GM10266 (cell line): ENCODE data around the gene HINT2.

Experiments used
- DNase-seq: peaks from one replicate; pipeline ENCODE4 v3.0.0; 2012; ENCODE audit errors: extremely low spot score
- TF ChIP-seq, protein P1 (sequence below): IDR thresholded peaks from 2 replicates; pipeline ENCODE4 v1.5.1; 2012; ENCODE audit warnings: mild to moderate bottlenecking, low read depth; ENCODE audit not compliant: control insufficient read depth, insufficient read depth; ENCODE audit errors: missing control alignments

Gene HINT2

DNA sequence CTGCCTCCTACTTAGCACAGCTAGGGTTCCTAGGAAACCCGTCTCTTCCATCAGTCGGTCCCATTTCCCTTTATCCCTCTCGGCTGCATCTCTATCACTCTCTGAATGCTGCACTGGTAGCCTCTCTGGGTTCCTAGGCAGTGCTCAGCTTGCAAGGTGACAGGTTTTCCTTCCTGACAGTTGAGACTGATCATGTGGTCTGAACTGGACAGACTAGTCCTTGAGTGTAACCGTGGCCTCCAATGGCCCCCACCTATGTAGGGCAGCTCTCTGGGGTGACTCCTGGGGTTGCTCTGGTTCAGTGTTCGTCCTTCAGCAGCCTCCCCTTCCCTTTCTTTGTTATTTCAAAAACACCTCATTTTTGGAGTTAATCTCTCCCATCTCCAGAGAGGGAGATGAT lies 18.0 kb upstream of the HINT2 start:
- TF ChIP-seq, protein P1, sequence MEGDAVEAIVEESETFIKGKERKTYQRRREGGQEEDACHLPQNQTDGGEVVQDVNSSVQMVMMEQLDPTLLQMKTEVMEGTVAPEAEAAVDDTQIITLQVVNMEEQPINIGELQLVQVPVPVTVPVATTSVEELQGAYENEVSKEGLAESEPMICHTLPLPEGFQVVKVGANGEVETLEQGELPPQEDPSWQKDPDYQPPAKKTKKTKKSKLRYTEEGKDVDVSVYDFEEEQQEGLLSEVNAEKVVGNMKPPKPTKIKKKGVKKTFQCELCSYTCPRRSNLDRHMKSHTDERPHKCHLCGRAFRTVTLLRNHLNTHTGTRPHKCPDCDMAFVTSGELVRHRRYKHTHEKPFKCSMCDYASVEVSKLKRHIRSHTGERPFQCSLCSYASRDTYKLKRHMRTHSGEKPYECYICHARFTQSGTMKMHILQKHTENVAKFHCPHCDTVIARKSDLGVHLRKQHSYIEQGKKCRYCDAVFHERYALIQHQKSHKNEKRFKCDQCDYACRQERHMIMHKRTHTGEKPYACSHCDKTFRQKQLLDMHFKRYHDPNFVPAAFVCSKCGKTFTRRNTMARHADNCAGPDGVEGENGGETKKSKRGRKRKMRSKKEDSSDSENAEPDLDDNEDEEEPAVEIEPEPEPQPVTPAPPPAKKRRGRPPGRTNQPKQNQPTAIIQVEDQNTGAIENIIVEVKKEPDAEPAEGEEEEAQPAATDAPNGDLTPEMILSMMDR = no peak
- DNase-seq = no peak

DNA sequence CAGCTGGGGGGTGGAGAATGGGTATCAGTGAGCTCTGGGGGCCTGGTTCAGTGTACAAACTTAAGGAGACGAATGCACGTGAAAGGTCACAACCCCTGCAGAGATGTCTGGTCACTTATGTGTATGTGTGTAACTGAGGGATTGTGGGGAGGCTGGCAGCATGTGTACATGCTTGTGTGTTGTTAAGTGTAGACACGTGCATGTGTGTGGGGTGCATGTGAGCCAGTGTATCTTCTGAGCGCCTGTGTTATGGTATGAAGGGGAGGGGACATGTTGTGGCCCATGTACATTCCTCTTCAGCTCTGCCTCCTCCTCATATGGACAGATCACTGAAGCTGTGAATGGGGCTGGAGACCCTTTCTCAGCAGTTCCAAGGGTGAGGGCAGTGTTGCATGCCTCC lies 16.2 kb upstream of the HINT2 start:
- TF ChIP-seq, protein P1 = no peak

DNA sequence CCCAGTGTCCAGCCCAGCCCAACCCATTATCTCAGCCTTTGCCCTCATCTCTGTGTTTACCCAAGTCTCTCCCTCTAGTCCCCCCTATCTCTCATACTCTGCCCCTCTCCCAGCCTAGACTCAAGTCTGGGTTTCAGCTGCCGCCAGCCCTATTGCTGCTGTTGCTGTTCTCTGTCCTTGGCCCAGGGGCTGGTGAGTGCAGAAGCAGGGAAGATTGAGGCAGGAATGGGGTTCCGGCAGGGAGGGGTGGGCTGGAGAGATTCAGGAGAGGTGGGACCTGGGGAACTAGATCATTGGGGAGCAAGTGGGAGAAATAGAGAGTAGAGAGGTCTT lies 14.9 kb upstream of the HINT2 start:
- TF ChIP-seq, protein P1 = no peak
- no peak for DNase-seq

More for the DNA sequence above, 16.2 kb upstream of the HINT2 start:
- DNase-seq = no peak

DNA sequence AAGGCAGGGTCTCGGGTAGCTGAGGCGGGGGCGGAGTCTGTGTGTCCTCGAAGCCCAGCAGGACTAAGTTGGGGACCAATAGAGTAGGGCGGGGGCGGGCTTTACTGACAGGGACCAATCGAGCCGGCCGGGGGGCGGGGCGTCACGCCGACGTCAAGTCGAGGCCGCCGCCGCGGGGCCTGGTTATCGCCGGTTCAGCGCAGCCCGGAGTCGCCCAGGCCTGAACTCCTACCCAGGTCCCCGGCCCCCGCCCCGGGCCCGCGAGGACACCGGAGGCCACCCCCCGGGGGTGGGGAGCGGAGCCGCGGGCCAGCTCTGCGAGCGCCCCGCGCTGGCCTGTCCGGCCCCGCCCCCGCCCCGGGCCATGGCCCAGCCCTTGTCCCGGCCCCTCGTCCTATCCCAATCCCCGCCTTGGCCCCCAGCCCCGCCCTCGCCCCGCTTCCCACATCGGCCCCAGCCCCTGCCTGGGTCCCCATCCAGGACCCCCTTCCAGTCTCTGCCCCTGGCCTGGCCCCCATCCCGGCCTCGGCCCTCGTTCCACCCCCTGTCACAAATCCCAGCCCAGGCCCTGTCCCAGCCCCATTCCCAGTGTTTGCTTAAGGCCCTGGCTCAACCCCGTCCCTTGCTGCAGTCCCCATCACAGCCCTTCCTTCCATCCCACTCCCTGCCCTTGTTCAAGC lies 14.4 kb upstream of the HINT2 start, which contains the start of gene TMEM8B:
Gene TMEM8B (plus strand): TSS at position 145 of the 680 bp plus-strand sequence. CDS start 220 bp downstream, at position 365.
- TF ChIP-seq, protein P1 = no peak
- DNase-seq = peak; percentile 95

DNA sequence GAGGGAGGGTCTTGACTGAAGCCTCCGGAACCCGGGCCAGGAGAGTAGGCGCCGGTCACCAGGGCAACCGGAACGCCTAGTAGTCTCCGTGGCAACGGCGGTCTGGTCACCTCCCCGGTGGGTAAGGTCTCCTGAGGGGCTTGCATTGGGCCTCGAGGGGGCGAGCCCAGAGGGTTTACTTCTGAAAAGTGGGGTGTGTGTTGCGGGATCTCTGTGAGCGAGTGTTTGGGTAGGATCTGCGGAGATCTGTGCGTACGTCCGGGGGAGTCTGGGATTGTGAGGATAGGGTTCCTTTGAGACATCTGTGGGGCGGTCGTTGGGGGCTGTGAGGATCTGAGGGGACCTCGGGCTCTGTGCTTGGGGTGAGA lies 13.9 kb upstream of the HINT2 start, which contains the start of gene FAM221B:
Gene FAM221B (minus strand): TSS at position 17 of the 368 bp plus-strand sequence. CDS start 2,571 bp downstream, outside the sequence.
- TF ChIP-seq, protein P1 = no peak
- DNase-seq = no peak

DNA sequence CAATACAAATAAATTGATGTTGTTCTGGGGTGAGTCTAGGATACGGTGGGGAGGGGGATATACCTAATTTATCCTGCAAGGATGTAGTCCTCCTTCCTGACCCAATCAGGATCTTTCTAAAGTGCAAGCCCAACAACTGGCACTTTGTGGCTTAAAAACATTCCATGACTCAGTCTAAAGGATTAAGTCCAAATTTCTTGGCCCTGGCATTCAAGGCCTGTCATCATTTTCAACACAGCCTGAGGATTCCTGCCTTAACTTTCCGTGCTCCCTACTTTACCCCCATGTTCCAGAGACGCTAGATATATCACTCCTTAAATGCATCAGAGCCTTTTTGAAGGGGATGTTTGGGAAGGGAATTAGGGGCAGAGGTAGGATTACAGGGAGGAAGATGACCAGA lies 12.6 kb upstream of the HINT2 start:
- TF ChIP-seq, protein P1 = no peak
- no peak for DNase-seq

DNA sequence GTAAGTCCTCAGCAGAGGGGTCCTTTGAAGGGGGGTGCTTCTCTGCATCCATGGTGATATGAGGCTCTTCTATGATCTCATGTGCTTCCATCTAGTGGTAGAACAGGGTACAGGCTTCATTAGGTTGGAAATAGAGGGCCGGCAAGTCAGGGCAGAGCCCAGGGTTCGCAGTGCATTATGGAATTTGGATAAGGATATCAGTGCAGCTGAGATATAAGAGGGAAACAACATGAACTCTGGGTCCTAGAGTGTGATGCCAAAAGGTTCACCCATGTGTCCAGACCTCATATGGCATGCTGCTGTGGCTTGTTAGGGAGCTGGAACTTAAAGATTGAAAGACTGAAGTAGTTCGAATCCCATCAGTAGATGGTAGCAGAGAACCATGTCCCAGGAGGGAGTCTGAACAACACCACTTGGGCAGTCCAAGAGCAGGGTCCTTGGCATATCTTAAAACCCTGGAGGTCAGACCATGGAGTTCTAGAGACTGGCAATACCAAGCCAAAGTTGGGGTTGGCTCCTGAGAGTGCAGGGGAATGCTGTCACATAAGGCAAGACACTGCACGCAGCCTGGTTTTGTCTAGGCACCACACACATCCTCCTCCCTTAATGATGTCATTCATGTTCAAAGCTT lies 11.3 kb upstream of the HINT2 start:
- TF ChIP-seq, protein P1 = peak; percentile 75
- peak; percentile 65 for DNase-seq
